Measurements from ENCODE around the gene GCNA.
"Not testable (repeated sequence)": the region's sequence is repeated elsewhere in the genome, so short reads cannot be mapped to it uniquely, and the experiment has no call there.

The GCNA gene

GRCh38 chrX:71558920-71559319, 19.3 kb upstream of the GCNA start:
- DNase-seq (ENCODE audit: low spot score): no peak

GRCh38 chrX:71559773-71560172, 18.5 kb upstream of the GCNA start:
- not testable (repeated sequence) for DNase-seq (ENCODE audit: low spot score)

DNA sequence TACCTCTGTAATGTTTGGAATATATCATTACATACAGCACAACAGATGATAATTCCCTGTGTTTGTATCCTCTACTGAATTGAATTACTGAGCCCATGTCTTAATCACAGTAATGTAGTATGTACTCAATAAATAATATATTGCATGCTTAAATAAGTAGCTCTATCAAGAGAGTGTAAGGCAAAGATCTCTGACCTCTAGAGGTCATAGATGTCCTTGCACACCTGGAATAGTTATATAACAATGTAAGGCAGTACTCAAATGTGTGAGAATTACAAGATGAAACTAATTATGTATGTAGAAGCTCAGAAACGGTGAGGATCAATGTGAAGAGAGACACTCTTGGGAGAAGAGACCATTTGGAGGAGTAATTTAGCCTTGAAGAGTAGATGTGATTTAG, 14.3 kb upstream of the GCNA start:
- no peak for DNase-seq (ENCODE audit: low spot score)

- DNase-seq (ENCODE audit: low spot score): no peak
Observed at GRCh38 chrX:71565474-71566041, 12.7 kb upstream of the GCNA start.

DNA sequence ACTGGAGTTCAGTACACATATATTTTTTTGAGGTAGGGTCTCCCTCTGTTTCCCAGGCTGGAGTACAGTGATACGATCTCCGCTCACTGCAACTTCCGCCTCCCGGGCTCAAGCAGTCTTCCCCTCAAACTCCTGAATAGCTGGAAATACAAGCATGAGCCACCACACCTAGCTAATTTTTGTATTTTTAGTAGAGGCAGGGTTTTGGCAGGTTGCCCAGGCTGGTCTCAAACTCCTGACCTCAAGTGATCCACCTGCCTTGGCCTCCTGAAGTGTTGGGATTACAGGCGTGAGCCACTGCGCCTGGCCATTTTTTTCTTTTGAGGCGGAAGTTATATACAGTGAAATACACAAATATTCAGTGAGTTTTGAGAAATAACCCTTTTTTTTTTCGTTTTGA, 6.8 kb upstream of the GCNA start:
- DNase-seq (ENCODE audit: low spot score): not testable (repeated sequence)

DNA sequence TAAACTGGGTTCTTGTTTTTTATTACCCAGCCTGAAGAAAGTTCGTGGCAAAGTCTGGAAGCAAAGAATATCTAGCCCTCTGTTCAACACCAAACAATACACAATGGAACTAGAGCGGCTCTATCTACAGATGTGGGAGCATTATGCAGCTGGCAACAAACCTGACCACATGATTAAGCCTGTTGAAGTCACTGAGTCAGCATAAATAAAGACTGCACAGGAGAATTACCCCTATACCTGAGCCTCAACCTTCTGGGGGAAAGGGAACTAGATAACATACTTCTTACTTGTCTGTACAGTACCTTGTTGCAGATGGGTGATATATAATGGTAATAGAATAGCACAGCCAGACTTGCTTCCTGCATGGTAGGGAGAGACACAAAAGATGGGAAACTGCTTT, 4.6 kb upstream of the GCNA start:
- DNase-seq (ENCODE audit: low spot score): no peak

GRCh38 chrX:71577682-71578081, 555 bp upstream of the GCNA start:
- no peak for DNase-seq (ENCODE audit: low spot score)

DNA sequence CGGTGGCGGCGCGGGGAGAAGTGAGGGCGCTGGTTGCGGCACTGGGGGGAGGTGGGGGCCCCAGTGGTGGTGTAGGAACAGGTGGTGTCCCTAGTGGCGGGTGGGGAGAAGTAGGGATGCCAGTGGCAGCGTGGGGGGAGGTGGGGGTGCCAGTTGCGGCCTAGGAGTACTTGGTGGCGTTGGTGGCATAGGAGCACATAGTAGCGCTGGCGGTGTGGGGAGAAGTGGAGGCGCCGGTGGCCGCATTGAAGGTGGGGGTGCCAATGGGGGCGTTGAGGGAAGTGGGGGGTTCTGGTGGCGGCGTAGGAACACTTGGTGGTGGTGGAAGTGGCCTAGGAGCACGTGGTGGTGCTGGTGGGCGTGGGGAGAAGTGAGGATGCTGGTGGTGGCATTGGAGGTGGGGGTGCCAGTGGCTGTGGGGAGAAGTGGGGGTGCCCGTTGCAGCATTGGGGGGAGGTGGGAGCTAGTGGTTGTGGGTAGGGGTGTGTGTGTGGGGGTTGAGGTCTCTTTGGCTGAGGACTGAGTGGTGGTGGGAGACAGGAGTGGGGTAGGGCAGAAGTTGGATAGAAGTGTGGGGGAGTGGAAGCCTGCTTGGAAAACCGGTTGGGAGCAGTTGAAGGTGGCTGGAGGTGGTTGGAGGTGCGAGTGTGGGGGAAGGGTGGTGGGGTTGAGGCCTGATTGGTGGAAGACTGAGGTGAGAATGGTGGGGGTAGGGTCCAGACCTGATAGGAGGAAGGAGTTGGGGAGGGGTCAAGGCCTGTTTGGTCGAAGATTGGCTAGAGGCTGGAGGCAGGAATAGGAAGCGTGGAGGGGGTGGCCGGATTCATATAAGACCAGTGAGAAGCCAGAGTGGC, 1.1 kb downstream of the GCNA start:
- DNase-seq (ENCODE audit: low spot score): no peak

- no peak for DNase-seq (ENCODE audit: low spot score)
Observed at GRCh38 chrX:71579990-71580380, 1.7 kb downstream of the GCNA start.

GRCh38 chrX:71581210-71581609, 3.0 kb downstream of the GCNA start:
- no peak for DNase-seq (ENCODE audit: low spot score)

- DNase-seq (ENCODE audit: low spot score): no peak
Observed at GRCh38 chrX:71586929-71587328, 8.7 kb downstream of the GCNA start.

- DNase-seq (ENCODE audit: low spot score): not testable (repeated sequence)
Observed at GRCh38 chrX:71593210-71593609, 15.0 kb downstream of the GCNA start.

DNA sequence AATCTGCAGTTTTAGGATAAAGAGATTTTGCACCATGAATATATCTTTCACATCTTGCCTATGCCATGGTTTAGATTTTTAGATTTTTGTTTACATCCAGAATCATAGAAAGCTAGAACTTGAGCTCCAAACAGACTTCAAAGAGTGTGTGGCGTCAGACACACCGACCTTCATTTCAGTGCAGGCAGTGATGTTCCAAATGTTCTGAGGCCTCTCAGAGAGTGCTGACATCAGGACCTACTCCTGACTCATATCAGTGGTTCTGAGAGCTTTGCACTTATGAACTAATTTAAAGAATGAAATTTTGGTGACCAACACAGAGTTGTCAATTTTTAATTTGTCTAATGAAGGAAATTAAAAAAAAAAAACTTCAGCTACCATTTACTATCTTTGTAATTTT, 21.7 kb downstream of the GCNA start:
- no peak for DNase-seq (ENCODE audit: low spot score)

DNA sequence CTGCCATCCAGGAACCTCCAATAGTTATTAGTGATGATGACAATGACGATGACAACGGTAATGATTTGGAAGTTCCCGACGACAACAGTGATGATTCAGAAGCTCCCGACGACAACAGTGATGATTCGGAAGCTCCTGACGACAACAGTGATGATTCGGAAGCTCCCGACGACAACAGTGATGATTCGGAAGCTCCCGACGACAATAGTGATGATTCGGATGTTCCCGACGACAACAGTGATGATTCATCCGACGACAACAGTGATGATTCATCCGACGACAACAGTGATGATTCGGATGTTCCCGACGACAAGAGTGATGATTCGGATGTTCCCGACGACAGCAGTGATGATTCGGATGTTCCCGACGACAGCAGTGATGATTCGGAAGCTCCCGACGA, 25.4 kb downstream of the GCNA start:
- no peak for DNase-seq (ENCODE audit: low spot score)

DNA sequence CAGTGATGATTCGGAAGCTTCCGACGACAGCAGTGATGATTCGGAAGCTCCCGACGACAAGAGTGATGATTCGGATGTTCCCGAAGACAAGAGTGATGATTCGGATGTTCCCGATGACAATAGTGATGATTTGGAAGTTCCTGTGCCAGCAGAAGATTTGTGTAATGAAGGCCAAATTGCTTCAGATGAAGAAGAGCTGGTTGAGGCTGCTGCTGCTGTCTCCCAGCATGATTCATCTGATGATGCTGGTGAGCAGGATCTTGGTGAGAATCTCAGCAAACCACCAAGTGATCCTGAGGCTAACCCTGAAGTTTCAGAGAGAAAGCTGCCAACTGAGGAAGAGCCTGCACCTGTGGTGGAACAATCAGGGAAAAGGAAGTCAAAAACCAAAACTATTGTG, 25.9 kb downstream of the GCNA start:
- no peak for DNase-seq (ENCODE audit: low spot score)

- DNase-seq (ENCODE audit: low spot score): no peak
Observed at GRCh38 chrX:71604796-71605568, 26.7 kb downstream of the GCNA start.

DNA sequence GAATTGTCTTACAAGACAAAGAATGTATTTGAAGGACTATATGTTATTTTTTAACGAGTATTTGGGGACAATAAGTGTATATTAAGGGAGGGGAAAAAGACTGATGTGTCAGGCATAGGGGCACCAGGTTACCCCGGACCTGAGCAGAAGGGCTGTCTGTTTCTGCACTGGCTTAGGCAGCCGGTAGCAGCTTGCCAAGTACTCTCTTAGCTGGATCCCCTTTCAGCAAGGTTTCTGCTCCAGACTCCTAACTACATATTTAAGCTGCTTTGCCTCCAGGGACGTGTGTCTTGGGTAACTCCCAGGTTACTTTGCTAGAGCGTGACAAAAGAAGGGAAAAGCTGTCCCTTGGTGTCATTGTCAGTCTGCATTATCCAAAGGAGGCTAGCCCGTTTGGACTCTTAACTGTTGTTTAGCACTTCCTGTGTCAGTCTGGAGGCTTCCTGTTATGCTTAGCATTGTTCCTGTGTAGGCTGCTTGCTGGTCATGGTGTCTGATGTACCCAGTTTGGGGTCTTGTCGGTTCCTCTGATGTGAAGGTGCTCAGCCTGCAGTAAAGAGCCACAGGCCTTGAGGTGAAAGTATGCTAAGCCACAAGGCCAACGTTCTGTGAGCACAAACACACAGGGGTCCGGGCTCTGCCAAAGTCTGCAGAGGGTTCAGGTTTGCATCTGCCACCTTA, 28.4 kb downstream of the GCNA start:
- DNase-seq (ENCODE audit: low spot score): no peak

DNA sequence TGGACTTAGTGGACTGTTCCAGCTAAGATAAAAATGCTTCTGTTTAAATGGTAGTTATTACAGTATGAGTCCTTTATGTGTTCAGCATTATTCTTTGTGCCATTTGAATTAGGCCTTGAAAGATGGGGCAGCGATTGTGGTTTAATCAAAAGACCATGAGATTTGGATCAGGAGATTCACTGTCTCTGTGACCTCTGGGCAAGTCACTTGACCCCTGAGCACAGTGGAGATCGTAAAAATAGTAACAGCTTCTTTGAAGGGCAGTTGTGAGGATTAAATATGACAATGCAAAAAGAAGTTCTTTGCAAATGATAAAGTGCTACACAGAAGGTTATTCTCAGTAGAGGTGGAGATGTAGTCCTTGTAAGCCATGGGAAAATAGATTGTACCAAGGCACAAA, 29.3 kb downstream of the GCNA start:
- no peak for DNase-seq (ENCODE audit: low spot score)

GRCh38 chrX:71609095-71609750, 31.0 kb downstream of the GCNA start:
- DNase-seq (ENCODE audit: low spot score): peak; percentile 37

- not testable (repeated sequence) for DNase-seq (ENCODE audit: low spot score)
Observed at GRCh38 chrX:71611736-71612135, 33.5 kb downstream of the GCNA start.

- DNase-seq (ENCODE audit: low spot score): no peak
Observed at GRCh38 chrX:71612256-71612655, 34.0 kb downstream of the GCNA start.

- DNase-seq (ENCODE audit: low spot score): no peak
Observed at GRCh38 chrX:71615056-71615455, 36.8 kb downstream of the GCNA start.
